Measurements from ENCODE around the gene ADD2.
A peak's percentile ranks its signal among the peaks of the same experiment; 100 is the strongest.

The ADD2 gene

DNA sequence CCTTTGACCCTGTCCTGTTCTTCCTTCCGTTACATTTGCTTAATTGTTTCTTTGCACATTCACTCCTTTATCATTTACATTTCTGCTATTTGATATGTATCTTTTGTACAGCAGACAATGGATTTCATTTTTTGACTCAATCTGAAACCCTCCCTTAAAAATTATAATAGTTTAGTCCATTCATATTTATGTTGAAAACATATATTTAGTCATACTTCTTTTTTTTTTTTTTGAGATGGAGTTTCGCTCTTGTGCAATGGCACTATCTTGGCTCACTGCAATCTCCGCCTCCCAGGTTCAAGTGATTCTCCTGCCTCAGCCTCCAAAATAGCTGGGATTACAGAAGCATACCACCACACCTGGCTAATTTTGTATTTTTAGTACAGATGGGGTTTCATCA, 119.0 kb downstream of the ADD2 start:
- TF ChIP-seq, protein P1, sequence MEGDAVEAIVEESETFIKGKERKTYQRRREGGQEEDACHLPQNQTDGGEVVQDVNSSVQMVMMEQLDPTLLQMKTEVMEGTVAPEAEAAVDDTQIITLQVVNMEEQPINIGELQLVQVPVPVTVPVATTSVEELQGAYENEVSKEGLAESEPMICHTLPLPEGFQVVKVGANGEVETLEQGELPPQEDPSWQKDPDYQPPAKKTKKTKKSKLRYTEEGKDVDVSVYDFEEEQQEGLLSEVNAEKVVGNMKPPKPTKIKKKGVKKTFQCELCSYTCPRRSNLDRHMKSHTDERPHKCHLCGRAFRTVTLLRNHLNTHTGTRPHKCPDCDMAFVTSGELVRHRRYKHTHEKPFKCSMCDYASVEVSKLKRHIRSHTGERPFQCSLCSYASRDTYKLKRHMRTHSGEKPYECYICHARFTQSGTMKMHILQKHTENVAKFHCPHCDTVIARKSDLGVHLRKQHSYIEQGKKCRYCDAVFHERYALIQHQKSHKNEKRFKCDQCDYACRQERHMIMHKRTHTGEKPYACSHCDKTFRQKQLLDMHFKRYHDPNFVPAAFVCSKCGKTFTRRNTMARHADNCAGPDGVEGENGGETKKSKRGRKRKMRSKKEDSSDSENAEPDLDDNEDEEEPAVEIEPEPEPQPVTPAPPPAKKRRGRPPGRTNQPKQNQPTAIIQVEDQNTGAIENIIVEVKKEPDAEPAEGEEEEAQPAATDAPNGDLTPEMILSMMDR (IDR thresholded peaks at IDR 0.05; ENCODE audit: extremely low read depth, insufficient read depth, missing control alignments): no peak
- no peak for DNase-seq (ENCODE audit: low spot score)
- in situ Hi-C loops (cut with MboI; ENCODE audit: low pct_unique_long_range_greater_than_20kb, low sequenced_read_pairs, unreplicated experiment): loop anchor here (25.0 kb wide), 1 partner anchor 737 kb away; the partner anchor contains the start of gene MXD1

DNA sequence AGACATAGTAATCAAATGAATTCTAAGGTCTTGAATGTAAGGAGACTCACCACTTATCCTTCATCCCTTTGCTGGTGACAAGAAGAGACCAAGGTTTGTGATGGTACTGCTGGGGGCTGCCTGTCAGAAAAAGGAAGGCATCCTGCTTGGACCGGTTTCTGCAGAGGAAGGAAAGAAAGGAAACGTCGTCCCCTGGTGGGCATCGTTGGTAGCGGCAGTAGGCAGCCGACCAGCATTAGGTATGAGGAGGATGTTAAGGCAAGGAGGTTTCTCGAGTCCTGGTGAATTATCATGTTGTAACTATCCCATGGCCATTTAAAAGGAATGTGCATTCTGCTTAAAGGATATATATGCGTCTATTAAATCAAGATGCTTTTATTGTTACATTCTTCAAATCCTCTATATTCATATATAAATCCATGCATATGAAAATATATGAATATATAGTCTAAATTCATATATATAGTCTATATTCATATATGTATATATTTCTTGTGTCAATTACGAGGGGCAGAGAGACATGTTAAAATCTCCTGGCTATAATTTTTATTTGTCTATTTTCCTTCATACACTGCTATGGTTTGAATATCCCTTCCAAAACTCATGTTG, 120.0 kb downstream of the ADD2 start:
- peak; percentile 58 for DNase-seq (ENCODE audit: low spot score)
- in situ Hi-C loops (cut with MboI; ENCODE audit: low pct_unique_long_range_greater_than_20kb, low sequenced_read_pairs, unreplicated experiment): loop anchor here (25.0 kb wide), 1 partner anchor 736 kb away; the partner anchor contains the start of gene MXD1
- TF ChIP-seq, protein P1 (IDR thresholded peaks at IDR 0.05; ENCODE audit: extremely low read depth, insufficient read depth, missing control alignments): peak; percentile 97

DNA sequence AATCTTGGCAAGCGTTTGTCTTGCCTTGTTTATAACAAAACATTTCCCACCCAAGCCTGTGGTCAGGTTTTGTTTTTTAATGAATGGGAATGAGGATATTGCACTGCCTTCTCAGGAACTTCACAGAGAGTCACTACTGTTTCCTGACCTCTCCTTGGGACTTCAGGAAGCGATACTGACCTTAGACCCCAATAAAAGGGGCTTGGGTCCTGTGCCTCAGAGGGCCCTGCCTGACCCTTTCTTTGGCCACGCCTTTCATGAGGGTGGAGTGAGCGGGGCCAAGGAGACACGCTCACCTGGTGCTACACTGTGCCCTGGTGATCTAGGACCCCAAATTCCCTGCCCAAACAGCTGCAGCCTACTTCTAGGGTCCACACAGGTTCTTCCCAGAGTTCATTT, 121.6 kb downstream of the ADD2 start:
- TF ChIP-seq, protein P1 (IDR thresholded peaks at IDR 0.05; ENCODE audit: extremely low read depth, insufficient read depth, missing control alignments): no peak
- no peak for DNase-seq (ENCODE audit: low spot score)
- in situ Hi-C loops (cut with MboI; ENCODE audit: low pct_unique_long_range_greater_than_20kb, low sequenced_read_pairs, unreplicated experiment): loop anchor here (25.0 kb wide), 1 partner anchor 734 kb away; the partner anchor contains the start of gene MXD1

DNA sequence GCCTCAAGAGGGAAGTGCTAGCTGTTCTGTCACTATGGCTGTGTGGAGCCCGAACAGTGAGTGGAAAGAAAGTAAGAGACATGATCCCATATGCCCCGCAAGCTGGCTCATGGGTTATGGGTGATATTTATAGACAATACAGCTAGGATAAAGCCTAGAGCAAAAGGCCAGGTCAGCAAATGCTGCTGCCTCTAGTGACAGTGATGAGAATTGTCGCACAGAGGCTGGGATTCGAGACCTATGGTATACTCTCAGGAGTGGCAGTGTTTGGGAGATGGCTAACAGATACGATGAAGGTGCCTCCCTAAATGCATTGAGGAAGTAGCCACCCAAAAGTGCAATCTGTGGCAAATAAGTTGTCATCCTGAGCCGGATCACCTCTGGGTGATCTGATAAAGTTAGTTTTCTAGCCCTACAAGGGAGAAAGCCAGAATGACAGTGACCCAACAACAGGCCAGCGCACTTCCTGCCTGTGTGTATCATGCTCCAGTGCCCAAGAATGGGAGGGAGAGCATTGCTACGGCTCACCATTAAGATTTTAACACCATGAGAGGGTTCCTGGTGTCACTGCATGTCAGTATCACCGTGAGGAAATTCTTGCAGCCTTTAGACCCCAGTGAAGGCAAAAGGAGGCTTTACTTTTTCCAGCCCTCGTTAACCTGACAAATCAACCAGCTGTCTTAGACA, 122.1 kb downstream of the ADD2 start:
- TF ChIP-seq, protein P1 (IDR thresholded peaks at IDR 0.05; ENCODE audit: extremely low read depth, insufficient read depth, missing control alignments): peak; percentile 12
- no peak for DNase-seq (ENCODE audit: low spot score)
- in situ Hi-C loops (cut with MboI; ENCODE audit: low pct_unique_long_range_greater_than_20kb, low sequenced_read_pairs, unreplicated experiment): loop anchor here (25.0 kb wide), 1 partner anchor 734 kb away; the partner anchor contains the start of gene MXD1

DNA sequence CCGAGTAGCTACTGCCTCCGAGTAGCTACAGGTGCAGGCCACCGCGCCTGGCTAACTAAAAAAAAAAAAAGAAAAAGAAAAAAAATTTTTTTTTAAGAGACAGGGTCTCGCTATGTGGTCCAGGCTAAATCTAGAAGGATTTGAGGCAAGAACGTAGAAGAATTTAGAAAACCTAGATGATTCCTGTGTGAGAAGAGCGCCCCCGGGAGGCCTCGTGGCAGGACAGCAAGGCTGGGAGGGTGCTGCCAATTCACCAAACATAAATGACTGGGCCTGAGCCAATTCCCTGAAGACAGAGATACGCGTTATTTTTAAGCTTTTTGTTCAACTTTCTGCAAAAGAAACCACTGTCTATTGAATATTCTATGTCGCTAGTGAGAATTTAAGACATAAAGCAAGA, 124.3 kb downstream of the ADD2 start:
- no peak for DNase-seq (ENCODE audit: low spot score)
- TF ChIP-seq, protein P1 (IDR thresholded peaks at IDR 0.05; ENCODE audit: extremely low read depth, insufficient read depth, missing control alignments): peak; percentile 32
- in situ Hi-C loops (cut with MboI; ENCODE audit: low pct_unique_long_range_greater_than_20kb, low sequenced_read_pairs, unreplicated experiment): loop anchor here (25.0 kb wide), 1 partner anchor 731 kb away; the partner anchor contains the start of gene MXD1

DNA sequence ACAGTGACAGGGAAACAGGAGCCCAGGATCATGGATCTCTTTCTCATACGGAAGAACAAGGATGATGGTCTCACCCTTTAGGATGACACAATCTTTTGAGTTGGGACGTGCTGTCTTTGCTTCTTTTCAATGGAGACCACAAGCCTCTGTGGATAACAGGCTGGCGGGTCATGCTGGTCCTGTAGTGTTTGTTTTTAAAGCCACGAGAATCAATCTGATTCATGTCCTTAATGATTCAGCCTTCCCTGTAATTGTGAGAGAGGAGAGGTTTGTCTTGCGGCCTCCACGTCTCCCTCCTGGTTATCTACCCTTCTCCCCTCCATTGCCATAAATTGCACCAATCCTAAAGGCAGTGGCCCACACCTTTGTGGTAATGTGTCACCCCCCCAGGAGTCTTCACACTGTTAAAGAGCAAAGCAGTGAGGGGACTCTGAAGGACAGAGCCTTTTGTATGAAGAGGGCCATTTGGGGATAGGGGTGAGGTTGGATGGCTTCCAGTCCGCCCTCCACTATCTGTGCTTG, 126.7 kb downstream of the ADD2 start:
- TF ChIP-seq, protein P1 (IDR thresholded peaks at IDR 0.05; ENCODE audit: extremely low read depth, insufficient read depth, missing control alignments): no peak
- in situ Hi-C loops (cut with MboI; ENCODE audit: low pct_unique_long_range_greater_than_20kb, low sequenced_read_pairs, unreplicated experiment): loop anchor here (25.0 kb wide), 1 partner anchor 729 kb away; the partner anchor contains the start of gene MXD1
- no peak for DNase-seq (ENCODE audit: low spot score)
